WTC11 (cell line): ENCODE data around the gene GSG1L. TPM values are rescaled to one million over a fixed set of nuclear protein-coding genes. Genes with fewer than 3 reads are reported as not detected.
A peak's percentile ranks its signal among the peaks of the same experiment; 100 is the strongest.

ENCODE experiments used
- ATAC-seq: fragments of 200-7000 bp; cut with Tn5 transposase; 2 replicates; pipeline ENCODE4 v1.10.0; 2021; ENCODE audit warnings: mild to moderate bottlenecking, moderate library complexity
- CTCF ChIA-PET: fragments of 300-600 bp; sonication (Branson Sonifier 250); formaldehyde crosslinking; loops from one replicate; lab custom pipeline; 2021; ENCODE audit warnings: antibody characterized with exemption; lab: Charles Lee
- POLR2A ChIA-PET: fragments of 350-600 bp; sonication (Branson Sonifier 250); formaldehyde crosslinking; loops from one replicate; lab custom pipeline; 2021; ENCODE audit warnings: antibody characterized with exemption; lab: Charles Lee
- DNase-seq: peaks from one replicate; pipeline ENCODE4 v3.0.0; 2021; ENCODE audit warnings: low spot score
- H3K27ac Mint-ChIP-seq: 2 replicates; pipeline ENCODE4 v1.8.0; 2021; ENCODE audit warnings: mixed read lengths
- H3K27me3 Mint-ChIP-seq: 2 replicates; pipeline ENCODE4 v1.8.0; 2021; ENCODE audit warnings: low read depth, mild to moderate bottlenecking, moderate library complexity, mixed read lengths
- H3K36me3 Mint-ChIP-seq: 2 replicates; pipeline ENCODE4 v1.8.0; 2021; ENCODE audit warnings: mixed read lengths
- H3K4me1 Mint-ChIP-seq: 2 replicates; pipeline ENCODE4 v1.8.0; 2022; ENCODE audit warnings: mixed read lengths
- H3K4me3 Mint-ChIP-seq: 2 replicates; pipeline ENCODE4 v1.8.0; 2021; ENCODE audit warnings: mild to moderate bottlenecking, moderate library complexity, mixed read lengths
- H3K9me3 Mint-ChIP-seq: 2 replicates; pipeline ENCODE4 v1.8.0; 2021; ENCODE audit warnings: mixed read lengths
- ATF1 ChIP-seq: sonication (generic); formaldehyde crosslinking; IDR thresholded peaks from 2 replicates; pipeline ENCODE4 v1.8.1; 2023; ENCODE audit warnings: mild to moderate bottlenecking, moderate library complexity, missing genetic modification reagents
- ATF3 ChIP-seq: sonication (generic); formaldehyde crosslinking; conservative IDR thresholded peaks from 2 replicates; pipeline ENCODE4 v1.8.1; 2022; ENCODE audit warnings: mild to moderate bottlenecking, missing genetic modification reagents
- E2F4 ChIP-seq: sonication (generic); formaldehyde crosslinking; IDR thresholded peaks from 2 replicates; pipeline ENCODE4 v1.8.1; 2022; ENCODE audit warnings: low read depth, mild to moderate bottlenecking, moderate library complexity, missing genetic modification reagents, borderline replicate concordance
- FOXP1 ChIP-seq: sonication (generic); formaldehyde crosslinking; IDR thresholded peaks from 2 replicates; pipeline ENCODE4 v1.8.0; 2022; ENCODE audit warnings: missing genetic modification reagents, mild to moderate bottlenecking, moderate library complexity, borderline replicate concordance
- FOXP4 ChIP-seq: sonication (generic); formaldehyde crosslinking; IDR thresholded peaks from 2 replicates; pipeline ENCODE4 v1.8.0; 2022; ENCODE audit warnings: mild to moderate bottlenecking, missing genetic modification reagents
- HMGA2 ChIP-seq: fragments of 250-450 bp; sonication (Bioruptor Pico); IDR thresholded peaks from 2 replicates; pipeline ENCODE4 v1.4.0; 2021; ENCODE audit warnings: mild to moderate bottlenecking, moderate library complexity
- NFYB ChIP-seq: sonication (generic); formaldehyde crosslinking; conservative IDR thresholded peaks from 2 replicates; pipeline ENCODE4 v1.8.0; 2022; ENCODE audit warnings: low read depth, missing genetic modification reagents
- NR1H2 ChIP-seq: sonication (generic); formaldehyde crosslinking; IDR thresholded peaks from 2 replicates; pipeline ENCODE4 v1.9.0; 2021; ENCODE audit warnings: mild to moderate bottlenecking, moderate library complexity, missing genetic modification reagents
- RORB ChIP-seq: fragments of 250-450 bp; sonication (Bioruptor Pico); IDR thresholded peaks from 2 replicates; pipeline ENCODE4 v1.9.0; 2021; ENCODE audit warnings: mild to moderate bottlenecking
- SOX15 ChIP-seq: fragments of 250-450 bp; sonication (Bioruptor Pico); IDR thresholded peaks from 2 replicates; pipeline ENCODE4 v1.9.0; 2021; ENCODE audit warnings: mild to moderate bottlenecking
- TEAD1 ChIP-seq: sonication (generic); formaldehyde crosslinking; IDR thresholded peaks from 2 replicates; pipeline ENCODE4 v1.8.0; 2022; ENCODE audit warnings: mild to moderate bottlenecking, missing genetic modification reagents
- USF1 ChIP-seq: sonication (generic); formaldehyde crosslinking; IDR thresholded peaks from 2 replicates; pipeline ENCODE4 v1.8.0; 2022; ENCODE audit warnings: mild to moderate bottlenecking, missing genetic modification reagents
- USF2 ChIP-seq: sonication (generic); formaldehyde crosslinking; IDR thresholded peaks from 2 replicates; pipeline ENCODE4 v1.8.1; 2023; ENCODE audit warnings: mild to moderate bottlenecking, missing genetic modification reagents, moderate library complexity
- ZNF121 ChIP-seq: sonication (generic); formaldehyde crosslinking; IDR thresholded peaks from 2 replicates; pipeline ENCODE4 v1.8.0; 2023; ENCODE audit warnings: missing genetic modification reagents
- ZNF138 ChIP-seq: sonication (generic); formaldehyde crosslinking; conservative IDR thresholded peaks from 2 replicates; pipeline ENCODE4 v1.8.1; 2022; ENCODE audit warnings: mild to moderate bottlenecking, moderate library complexity, missing genetic modification reagents
- ZNF281 ChIP-seq: sonication (generic); formaldehyde crosslinking; IDR thresholded peaks from 2 replicates; pipeline ENCODE4 v1.8.0; 2023; ENCODE audit warnings: mild to moderate bottlenecking, missing genetic modification reagents
- ZNF317 ChIP-seq: sonication (generic); formaldehyde crosslinking; IDR thresholded peaks from 2 replicates; pipeline ENCODE4 v1.8.1; 2023; ENCODE audit warnings: low read depth, mild to moderate bottlenecking, moderate library complexity, missing genetic modification reagents, borderline replicate concordance
- ZNF423 ChIP-seq: fragments of 250-450 bp; sonication (Bioruptor Pico); IDR thresholded peaks from 2 replicates; pipeline ENCODE4 v2.1.2; 2022; ENCODE audit warnings: mild to moderate bottlenecking, moderate library complexity
- ZNF532 ChIP-seq: fragments of 250-450 bp; sonication (Bioruptor Pico); IDR thresholded peaks from 2 replicates; pipeline ENCODE4 v1.9.0; 2021; ENCODE audit warnings: mild to moderate bottlenecking, borderline replicate concordance
- total RNA-seq: library from RNA; stranded (reverse); gene quantifications from 3 replicates; pipeline ENCODE4 v1.2.3, GENCODE V29; 2021

GSG1L gene
- total RNA-seq, 1 experiment from 2014 or later = 0.28 TPM

GRCh38 chr16:27907457-27907972, 156.0 kb downstream of the GSG1L start:
- Mint-ChIP-seq H3K9me3 (peaks cover 4% of the 10 kb centered on the region; the same call in 1 of the 2 replicates), H3K27me3 (no peaks in the 10 kb centered on the region), H3K4me3 (no peak overlapping the region), H3K27ac (no peak overlapping the region), H3K36me3 (no peaks in the 10 kb centered on the region), H3K4me1 (peaks cover 3% of the 10 kb centered on the region; the same call in 1 of the 2 replicates)
- CTCF ChIA-PET = interaction anchor here (1.2 to 2.1 kb wide), 4 partner anchors 14 to 183 kb away, joined by 4 to 7 read pairs (median 6); no protein-coding TSS in a partner anchor
- POLR2A ChIA-PET = no interaction called here
- DNase-seq = no peak
- ATAC-seq = no peak
- TF ChIP-seq ZNF281 (CRISPR knock-in tag) (no peak), ZNF423 (CRISPR knock-in tag) (no peak)

GRCh38 chr16:27906883-27907282, 156.6 kb downstream of the GSG1L start:
- ATAC-seq (peak; percentile 39; the same call in 1 of the 2 replicates), DNase-seq (no peak)
- Mint-ChIP-seq H3K36me3 (no peaks in the 10 kb centered on the region), H3K4me1 (peaks cover 3% of the 10 kb centered on the region; the same call in 1 of the 2 replicates), H3K9me3 (peaks cover 4% of the 10 kb centered on the region; the same call in 1 of the 2 replicates), H3K4me3 (no peak overlapping the region), H3K27ac (no peak overlapping the region), H3K27me3 (no peaks in the 10 kb centered on the region)
- ChIA-PET POLR2A (no interaction called here), CTCF (interaction anchor here (1.2 to 2.1 kb wide), 4 partner anchors 14 to 184 kb away, joined by 4 to 7 read pairs (median 6); no protein-coding TSS in a partner anchor)
- no peak for TF ChIP-seq ZNF121
- peak; percentile 70 for TF ChIP-seq USF1 (CRISPR knock-in tag)
- TF ChIP-seq HMGA2 = no peak
- peak; percentile 41 for TF ChIP-seq NFYB (CRISPR knock-in tag)
- no peak for TF ChIP-seq TEAD1 (CRISPR knock-in tag)
- peak; percentile 81 for TF ChIP-seq USF2 (CRISPR knock-in tag)
- no peak for TF ChIP-seq ATF3

GRCh38 chr16:27903046-27903655, 160.4 kb downstream of the GSG1L start:
- Mint-ChIP-seq H3K9me3 (peaks cover 4% of the 10 kb centered on the region; the same call in 1 of the 2 replicates), H3K36me3 (no peaks in the 10 kb centered on the region), H3K27ac (no peak overlapping the region), H3K4me1 (no peaks in the 10 kb centered on the region), H3K27me3 (no peaks in the 10 kb centered on the region), H3K4me3 (no peak overlapping the region)
- DNase-seq (no peak), ATAC-seq (no peak)
- ChIA-PET POLR2A (no interaction called here), CTCF (interaction anchor here (0.8 to 1.3 kb wide), 3 partner anchors 10 to 264 kb away, joined by 3 to 5 read pairs (median 3); no protein-coding TSS in a partner anchor)
- TF ChIP-seq NR1H2 (CRISPR knock-in tag) (no peak), FOXP1 (CRISPR knock-in tag) (no peak), ATF1 (CRISPR knock-in tag) (no peak), ZNF532 (CRISPR knock-in tag) (no peak), E2F4 (no peak), RORB (CRISPR knock-in tag) (no peak), ZNF138 (CRISPR knock-in tag) (no peak), ZNF317 (no peak), SOX15 (CRISPR knock-in tag) (no peak), FOXP4 (CRISPR knock-in tag) (no peak)
